ENCODE measurements around the gene ZBTB48.

DNA sequence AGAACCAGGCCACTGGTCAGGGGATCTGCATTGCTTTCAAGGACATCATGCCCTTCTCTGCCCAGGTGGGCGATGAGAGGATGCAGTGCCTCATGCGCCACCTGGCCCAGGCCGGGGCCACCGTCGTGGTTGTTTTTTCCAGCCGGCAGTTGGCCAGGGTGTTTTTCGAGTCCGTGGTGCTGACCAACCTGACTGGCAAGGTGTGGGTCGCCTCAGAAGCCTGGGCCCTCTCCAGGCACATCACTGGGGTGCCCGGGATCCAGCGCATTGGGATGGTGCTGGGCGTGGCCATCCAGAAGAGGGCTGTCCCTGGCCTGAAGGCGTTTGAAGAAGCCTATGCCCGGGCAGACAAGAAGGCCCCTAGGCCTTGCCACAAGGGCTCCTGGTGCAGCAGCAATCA is 5.0 kb upstream of the ZBTB48 start:
- TF ChIP-seq POLR2A (IDR thresholded peaks at IDR 0.05; ENCODE audit: low read depth, low read length) (no peak), TAF1 (IDR thresholded peaks at IDR 0.05; ENCODE audit: borderline replicate concordance, low read depth, low read length) (no peak), POLR2AphosphoS5 (IDR thresholded peaks at IDR 0.05; ENCODE audit: low read depth, low read length) (no peak)
